DOHH2 (cell line): ENCODE results near the gene NTPCR.

Experiments
- CTCF ChIP-seq: fragments of 200-600 bp; sonication (generic); IDR thresholded peaks from one replicate; pipeline ENCODE4 v1.5.1; 2014; ENCODE audit warnings: antibody characterized with exemption, mild to moderate bottlenecking, low read depth, low read length; ENCODE audit not compliant: poor library complexity, severe bottlenecking
- EZH2phosphoT487 ChIP-seq: fragments of 200-600 bp; sonication (generic); IDR thresholded peaks from 2 replicates; pipeline ENCODE4 v1.6.1; 2017; ENCODE audit warnings: borderline replicate concordance, mild to moderate bottlenecking, antibody characterized with exemption, low read length, moderate library complexity, mixed read lengths

- TF ChIP-seq CTCF (no peak), EZH2phosphoT487 (no peak)
Observed at GRCh38 chr1:232917053-232917452, 33.4 kb upstream of the NTPCR start.
